ENCODE results near the gene TSPAN18.
A peak's percentile ranks its signal among the peaks of the same experiment; 100 is the strongest.

Gene TSPAN18

GRCh38 chr11:44893846-44894617 lies 167.3 kb downstream of the TSPAN18 start:
- TF ChIP-seq, protein P1, sequence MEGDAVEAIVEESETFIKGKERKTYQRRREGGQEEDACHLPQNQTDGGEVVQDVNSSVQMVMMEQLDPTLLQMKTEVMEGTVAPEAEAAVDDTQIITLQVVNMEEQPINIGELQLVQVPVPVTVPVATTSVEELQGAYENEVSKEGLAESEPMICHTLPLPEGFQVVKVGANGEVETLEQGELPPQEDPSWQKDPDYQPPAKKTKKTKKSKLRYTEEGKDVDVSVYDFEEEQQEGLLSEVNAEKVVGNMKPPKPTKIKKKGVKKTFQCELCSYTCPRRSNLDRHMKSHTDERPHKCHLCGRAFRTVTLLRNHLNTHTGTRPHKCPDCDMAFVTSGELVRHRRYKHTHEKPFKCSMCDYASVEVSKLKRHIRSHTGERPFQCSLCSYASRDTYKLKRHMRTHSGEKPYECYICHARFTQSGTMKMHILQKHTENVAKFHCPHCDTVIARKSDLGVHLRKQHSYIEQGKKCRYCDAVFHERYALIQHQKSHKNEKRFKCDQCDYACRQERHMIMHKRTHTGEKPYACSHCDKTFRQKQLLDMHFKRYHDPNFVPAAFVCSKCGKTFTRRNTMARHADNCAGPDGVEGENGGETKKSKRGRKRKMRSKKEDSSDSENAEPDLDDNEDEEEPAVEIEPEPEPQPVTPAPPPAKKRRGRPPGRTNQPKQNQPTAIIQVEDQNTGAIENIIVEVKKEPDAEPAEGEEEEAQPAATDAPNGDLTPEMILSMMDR (IDR thresholded peaks at IDR 0.05; ENCODE audit: low read depth, low read length, missing control alignments): peak; percentile 90
- DNase-seq (ENCODE audit: low read depth): no peak
- H3K4me3 ChIP-seq (ENCODE audit: low read depth, low read length): no peak overlapping the region

- TF ChIP-seq, protein P1 (IDR thresholded peaks at IDR 0.05; ENCODE audit: low read depth, low read length, missing control alignments): no peak
- no peak overlapping the region for H3K4me3 ChIP-seq (ENCODE audit: low read depth, low read length)
- DNase-seq (ENCODE audit: low read depth): peak; percentile 38
These were observed 173.2 kb downstream of the TSPAN18 start for GRCh38 chr11:44899959-44900358.

DNA sequence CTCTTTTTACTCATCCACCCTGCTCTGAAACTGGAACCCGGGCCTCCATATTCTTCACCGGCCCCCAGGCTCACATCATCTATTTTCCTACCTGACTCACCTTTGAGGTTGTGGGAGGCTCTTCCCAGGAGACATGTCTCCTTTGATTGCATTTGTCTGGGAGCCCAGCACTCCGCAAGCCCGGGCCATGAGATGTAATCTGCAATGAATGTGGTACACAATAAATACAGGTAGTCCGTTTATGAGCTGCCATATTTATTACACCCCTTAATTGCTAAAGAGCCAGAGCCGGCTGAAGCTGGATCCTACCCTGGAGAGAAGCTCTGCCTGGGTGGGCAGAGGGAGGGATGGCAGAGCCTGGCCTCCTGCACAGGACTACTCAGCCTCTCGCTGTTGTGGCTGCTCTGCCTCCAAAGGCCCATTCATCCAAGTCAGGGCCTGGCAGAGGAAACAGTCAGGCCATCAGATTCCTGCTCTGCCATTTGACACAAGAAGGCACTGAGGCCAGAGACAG lies 174.4 kb downstream of the TSPAN18 start:
- TF ChIP-seq, protein P1 (IDR thresholded peaks at IDR 0.05; ENCODE audit: low read depth, low read length, missing control alignments): no peak
- no peak for DNase-seq (ENCODE audit: low read depth)
- no peak overlapping the region for H3K4me3 ChIP-seq (ENCODE audit: low read depth, low read length)

DNA sequence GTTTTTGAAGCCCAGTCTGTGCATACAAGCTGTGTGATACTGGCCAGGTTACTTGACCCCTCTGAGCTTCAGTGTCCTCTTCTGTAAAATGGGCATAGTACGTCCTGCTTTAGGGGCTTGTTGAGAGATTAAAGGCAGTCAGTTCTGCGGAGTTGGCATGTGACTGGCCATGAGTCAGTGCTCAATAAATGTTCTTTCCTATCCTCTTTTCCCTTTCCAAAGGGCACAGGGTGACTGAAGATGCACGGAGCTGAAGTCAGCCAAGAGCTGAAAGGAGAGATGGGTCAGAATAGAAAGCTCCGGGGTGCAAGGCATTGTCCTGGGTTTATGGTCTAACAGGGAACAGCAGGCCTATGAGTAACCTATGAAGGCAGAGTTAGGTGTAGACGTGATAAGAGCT lies 175.0 kb downstream of the TSPAN18 start:
- no peak overlapping the region for H3K4me3 ChIP-seq (ENCODE audit: low read depth, low read length)
- TF ChIP-seq, protein P1 (IDR thresholded peaks at IDR 0.05; ENCODE audit: low read depth, low read length, missing control alignments): no peak
- no peak for DNase-seq (ENCODE audit: low read depth)

GRCh38 chr11:44903035-44903434 lies 176.3 kb downstream of the TSPAN18 start:
- H3K4me3 ChIP-seq (ENCODE audit: low read depth, low read length): no peak overlapping the region
- DNase-seq (ENCODE audit: low read depth): no peak
- TF ChIP-seq, protein P1 (IDR thresholded peaks at IDR 0.05; ENCODE audit: low read depth, low read length, missing control alignments): no peak

GRCh38 chr11:44903518-44903917 lies 176.8 kb downstream of the TSPAN18 start:
- no peak for DNase-seq (ENCODE audit: low read depth)
- no peak overlapping the region for H3K4me3 ChIP-seq (ENCODE audit: low read depth, low read length)
- TF ChIP-seq, protein P1 (IDR thresholded peaks at IDR 0.05; ENCODE audit: low read depth, low read length, missing control alignments): no peak
